SK-N-MC (cell line): ENCODE measurements around the gene PAOX.

Source experiments
- DNase-seq: peaks from one replicate; pipeline ENCODE4 v3.0.0-alpha.2; 2011; ENCODE audit warnings: low read depth, low spot score
- H3K27ac ChIP-seq: fragments of 200-600 bp; sonication (generic); 2 replicates; pipeline ENCODE4 v1.5.1; 2016; ENCODE audit warnings: mixed run types
- H3K36me3 ChIP-seq: fragments of 200-600 bp; sonication (generic); 2 replicates; pipeline ENCODE4 v1.6.1; 2017; ENCODE audit warnings: antibody characterized with exemption, low read length, mixed read lengths; ENCODE audit not compliant: insufficient read depth
- H3K4me3 ChIP-seq: fragments of 200-600 bp; sonication (generic); 2 replicates; pipeline ENCODE4 v1.5.1; 2016
- H3K9ac ChIP-seq: fragments of 200-600 bp; sonication (generic); 2 replicates; pipeline ENCODE4 v1.8.0; 2017; ENCODE audit warnings: mixed run types, mixed read lengths; ENCODE audit not compliant: insufficient read length
- H3K9me3 ChIP-seq: fragments of 200-600 bp; sonication (generic); 2 replicates; pipeline ENCODE4 v1.6.1; 2017; ENCODE audit warnings: low read depth, mild to moderate bottlenecking, antibody characterized with exemption, low read length, moderate library complexity, mixed read lengths
- EZH2 ChIP-seq: fragments of 200-600 bp; sonication (generic); IDR thresholded peaks from one replicate; pipeline ENCODE4 v1.6.1; 2017; ENCODE audit warnings: antibody characterized with exemption
- FOXP2 ChIP-seq: optimal IDR thresholded peaks from 2 replicates; pipeline ENCODE3; 2011; ENCODE audit warnings: mild to moderate bottlenecking, moderate library complexity; ENCODE audit not compliant: insufficient read depth; ENCODE audit errors: extremely low read length, control extremely low read depth
- POLR2AphosphoS5 ChIP-seq: IDR thresholded peaks from 2 replicates; pipeline ENCODE4 v1.6.1; 2012; ENCODE audit warnings: mild to moderate bottlenecking, low read depth, low read length, borderline replicate concordance

Gene PAOX

GRCh38 chr10:133438711-133439273, 59.7 kb downstream of the PAOX start:
- H3K9ac ChIP-seq = no peak overlapping the region
- H3K4me3 ChIP-seq = no peak overlapping the region
- DNase-seq = no peak
- no peak overlapping the region for H3K27ac ChIP-seq
- H3K36me3 ChIP-seq = no peaks in the 10 kb centered on the region
- H3K9me3 ChIP-seq = no peaks in the 10 kb centered on the region
- TF ChIP-seq EZH2 = no peak
- no peak for TF ChIP-seq FOXP2
- no peak for TF ChIP-seq POLR2AphosphoS5

DNA sequence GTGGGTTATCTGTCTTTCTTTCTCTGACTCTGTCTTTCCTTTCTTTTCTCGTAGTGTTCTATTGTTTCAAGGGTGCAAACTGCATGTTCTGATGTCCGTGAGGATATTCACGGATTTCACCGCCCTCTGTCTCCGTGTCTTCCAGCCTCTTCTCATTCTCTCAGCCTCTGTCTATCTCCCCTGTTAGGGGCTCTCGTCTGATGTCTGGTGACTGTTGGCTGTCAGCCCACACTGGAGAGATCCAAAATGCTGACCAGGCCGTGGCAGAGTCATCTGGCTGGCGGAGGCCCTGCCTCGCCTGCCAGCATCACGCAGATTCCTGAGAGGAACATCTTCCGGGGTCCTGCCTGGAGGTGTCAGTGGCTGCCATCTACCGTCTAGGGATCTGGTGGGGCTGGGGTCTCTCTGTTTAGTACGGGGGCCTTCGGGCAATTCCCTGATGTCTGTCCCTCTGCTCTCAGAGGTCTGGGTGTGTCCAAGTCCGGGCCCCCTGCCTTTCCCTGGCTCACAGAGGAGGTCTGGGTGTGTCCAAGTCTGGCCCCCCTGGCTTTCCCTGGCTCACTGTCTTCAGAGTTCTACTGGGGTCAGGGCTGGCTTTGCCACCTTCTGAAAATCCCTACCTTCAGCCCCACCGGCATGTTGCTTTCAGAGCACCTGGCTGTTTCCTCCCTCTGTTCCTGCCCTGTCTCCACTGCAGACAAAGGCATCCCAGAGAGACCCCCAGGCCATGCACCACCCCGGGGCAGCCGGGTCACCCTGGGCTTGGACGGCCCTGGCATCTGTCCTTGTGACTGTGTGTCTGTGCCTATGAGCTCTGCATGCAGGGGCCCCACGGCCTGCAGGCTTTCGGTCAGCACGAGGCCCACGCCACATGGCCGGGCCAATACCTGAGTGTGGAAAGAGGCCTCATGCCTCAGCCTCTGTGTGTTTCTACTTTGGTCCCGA, 60.7 kb downstream of the PAOX start:
- Histone ChIP-seq H3K36me3 (no peaks in the 10 kb centered on the region), H3K4me3 (no peak overlapping the region), H3K27ac (no peak overlapping the region), H3K9me3 (no peaks in the 10 kb centered on the region), H3K9ac (no peak overlapping the region)
- no peak for DNase-seq
- TF ChIP-seq FOXP2 (no peak), POLR2AphosphoS5 (no peak), EZH2 (no peak)

- H3K36me3 ChIP-seq = no peaks in the 10 kb centered on the region
- no peak overlapping the region for H3K9ac ChIP-seq
- no peaks in the 10 kb centered on the region for H3K9me3 ChIP-seq
- no peak for DNase-seq
- no peak overlapping the region for H3K27ac ChIP-seq
- TF ChIP-seq EZH2 = no peak
- no peak for TF ChIP-seq FOXP2
- no peak for TF ChIP-seq POLR2AphosphoS5
- no peak overlapping the region for H3K4me3 ChIP-seq
Measured at GRCh38 chr10:133440633-133441285, 61.7 kb downstream of the PAOX start.
